IMR-90 (cell line): Measurements from ENCODE around the gene ALPI.

ENCODE experiments used
- CEBPB ChIP-seq: IDR thresholded peaks from 2 replicates; pipeline ENCODE4 v1.6.1; 2012; ENCODE audit warnings: low read depth, low read length, improper control_type of control experiment
- CHD1 ChIP-seq: IDR thresholded peaks from 2 replicates; pipeline ENCODE4 v1.6.1; 2012; ENCODE audit warnings: low read depth, low read length, improper control_type of control experiment
- FOS ChIP-seq: fragments of 150-350 bp; IDR thresholded peaks from 2 replicates; pipeline ENCODE4 v1.6.1; 2016; ENCODE audit warnings: low read depth, low read length
- MAFK ChIP-seq: IDR thresholded peaks from 2 replicates; pipeline ENCODE4 v1.6.1; 2012; ENCODE audit warnings: low read depth, low read length, improper control_type of control experiment
- NFE2L2 ChIP-seq: fragments of 150-350 bp; IDR thresholded peaks from 2 replicates; pipeline ENCODE4 v1.6.1; 2016; ENCODE audit warnings: low read depth, mild to moderate bottlenecking, low read length
- POLR2A ChIP-seq: IDR thresholded peaks from 2 replicates; pipeline ENCODE4 v1.6.1; 2012; ENCODE audit warnings: mild to moderate bottlenecking, low read depth, low read length
- RAD21 ChIP-seq: IDR thresholded peaks from 2 replicates; pipeline ENCODE4 v1.6.1; 2012; ENCODE audit warnings: low read length, improper control_type of control experiment
- SMC3 ChIP-seq: fragments of 150-350 bp; IDR thresholded peaks from 2 replicates; pipeline ENCODE4 v1.6.1; 2016; ENCODE audit warnings: low read depth, mild to moderate bottlenecking, antibody characterized with exemption, low read length, moderate library complexity
- TF ChIP-seq, protein P1 (sequence below): conservative IDR thresholded peaks from 2 replicates; pipeline ENCODE4 v1.5.1; 2012; ENCODE audit warnings: mild to moderate bottlenecking, low read depth, low read length, improper control_type of control experiment

DNA sequence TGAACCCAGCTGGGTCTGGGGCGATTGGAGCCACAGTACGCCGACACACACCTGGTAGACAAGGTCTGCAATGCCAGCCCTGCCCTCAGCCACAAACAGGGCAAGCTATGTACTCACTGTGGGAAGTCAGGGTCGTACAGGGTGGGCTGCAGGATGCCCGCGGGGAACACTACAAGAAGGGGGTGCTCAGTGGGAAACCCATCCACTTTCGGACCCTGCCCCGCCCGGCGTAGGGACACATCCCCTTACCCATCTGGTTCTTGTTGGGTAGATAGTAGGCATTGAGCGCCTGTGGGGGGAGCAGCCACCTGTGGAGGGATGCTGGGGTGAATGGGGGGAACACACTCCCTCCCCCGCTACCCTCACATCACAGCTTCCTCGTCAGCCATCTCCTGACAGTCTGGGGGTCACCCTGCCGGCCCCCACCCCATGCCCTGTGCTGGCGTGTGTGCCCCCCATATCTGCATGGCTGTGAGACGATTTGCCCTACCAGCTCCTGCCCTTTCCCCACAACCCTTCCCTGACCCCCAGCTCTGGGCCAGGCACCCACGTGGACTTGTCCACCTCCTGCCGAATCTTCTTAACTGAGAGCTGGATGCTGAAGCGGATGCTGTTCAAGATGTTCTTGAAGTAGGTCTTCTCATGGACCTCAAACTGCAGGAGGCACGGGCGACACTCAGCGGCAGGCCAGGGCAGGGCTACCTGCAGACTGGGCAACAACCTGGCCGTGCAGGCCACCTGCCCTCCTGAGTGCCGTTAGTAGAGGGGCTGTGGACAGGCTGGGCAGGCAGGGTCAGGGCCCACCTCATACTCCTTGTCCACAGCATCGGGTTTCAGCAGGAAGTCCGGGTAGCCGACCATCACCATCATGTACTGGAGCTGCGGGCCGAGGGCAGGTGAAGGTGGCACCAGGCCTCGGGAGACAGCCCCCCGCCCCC is 26.6 kb downstream of the ALPI start:
- TF ChIP-seq POLR2A (no peak), RAD21 (no peak), MAFK (no peak), NFE2L2 (no peak), SMC3 (no peak), CEBPB (no peak), CHD1 (no peak), FOS (no peak)
- TF ChIP-seq, protein P1, sequence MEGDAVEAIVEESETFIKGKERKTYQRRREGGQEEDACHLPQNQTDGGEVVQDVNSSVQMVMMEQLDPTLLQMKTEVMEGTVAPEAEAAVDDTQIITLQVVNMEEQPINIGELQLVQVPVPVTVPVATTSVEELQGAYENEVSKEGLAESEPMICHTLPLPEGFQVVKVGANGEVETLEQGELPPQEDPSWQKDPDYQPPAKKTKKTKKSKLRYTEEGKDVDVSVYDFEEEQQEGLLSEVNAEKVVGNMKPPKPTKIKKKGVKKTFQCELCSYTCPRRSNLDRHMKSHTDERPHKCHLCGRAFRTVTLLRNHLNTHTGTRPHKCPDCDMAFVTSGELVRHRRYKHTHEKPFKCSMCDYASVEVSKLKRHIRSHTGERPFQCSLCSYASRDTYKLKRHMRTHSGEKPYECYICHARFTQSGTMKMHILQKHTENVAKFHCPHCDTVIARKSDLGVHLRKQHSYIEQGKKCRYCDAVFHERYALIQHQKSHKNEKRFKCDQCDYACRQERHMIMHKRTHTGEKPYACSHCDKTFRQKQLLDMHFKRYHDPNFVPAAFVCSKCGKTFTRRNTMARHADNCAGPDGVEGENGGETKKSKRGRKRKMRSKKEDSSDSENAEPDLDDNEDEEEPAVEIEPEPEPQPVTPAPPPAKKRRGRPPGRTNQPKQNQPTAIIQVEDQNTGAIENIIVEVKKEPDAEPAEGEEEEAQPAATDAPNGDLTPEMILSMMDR, result no peak
